Breast epithelium (tissue), 4 donors: Measurements from ENCODE around the gene FLT3LG. TPM values are rescaled to one million over a fixed set of nuclear protein-coding genes. Genes with fewer than 3 reads are reported as not detected.
"Not testable (repeated sequence)": the region's sequence is repeated elsewhere in the genome, so short reads cannot be mapped to it uniquely, and the experiment has no call there.

ENCODE experiments used
- DNase-seq, 2 donors: peaks; one replicate each; pipeline ENCODE4 v3.0.0-alpha.2; 2019; ENCODE audit warnings: low spot score in 2 of 2
- H3K27ac ChIP-seq, 2 donors: fragments of 200-600 bp; sonication (generic) in 1 of 2; one replicate each; pipeline ENCODE4 v1.5.1; 2016 to 2019; ENCODE audit warnings: mild to moderate bottlenecking in 1 of 2
- H3K27me3 ChIP-seq, 2 donors: fragments of 200-600 bp; sonication (generic) in 1 of 2; one replicate each; pipeline versions ENCODE4 v1.5.1 to v1.6.0; 2017 to 2019; ENCODE audit warnings: control low read depth in 1 of 2, mild to moderate bottlenecking in 1 of 2
- H3K36me3 ChIP-seq: fragments of 200-600 bp; one replicate; pipeline ENCODE4 v1.5.1; 2019
- H3K4me1 ChIP-seq, 2 donors: fragments of 200-600 bp; sonication (generic); one replicate each; pipeline ENCODE4 v1.5.1; 2016 to 2019; ENCODE audit warnings: control low read depth in 1 of 2
- H3K4me3 ChIP-seq, 3 donors: fragments of 200-600 bp; sonication (generic); 1 replicate in 2 of 3; 2 replicates in 1 of 3; pipeline ENCODE4 v1.5.1; 2016 to 2019; ENCODE audit warnings: mild to moderate bottlenecking in 3 of 3, moderate library complexity in 2 of 3
- H3K9me3 ChIP-seq, 2 donors: fragments of 200-600 bp; sonication (generic) in 1 of 2; one replicate each; pipeline ENCODE4 v1.5.1; 2016 to 2019; ENCODE audit warnings: control low read depth in 1 of 2
- CTCF ChIP-seq, 3 donors: fragments of 450-650 bp; IDR thresholded peaks; one replicate each; pipeline ENCODE4 v1.5.1; 2016 to 2017; ENCODE audit warnings: antibody characterized with exemption in 3 of 3, mild to moderate bottlenecking in 3 of 3, moderate library complexity in 3 of 3
- POLR2A ChIP-seq: fragments of 450-650 bp; IDR thresholded peaks from one replicate; pipeline ENCODE4 v1.6.1; 2016; ENCODE audit warnings: antibody characterized with exemption, mild to moderate bottlenecking, moderate library complexity
- POLR2AphosphoS5 ChIP-seq, 3 donors: sonication (generic); formaldehyde crosslinking; IDR thresholded peaks; one replicate each; pipeline ENCODE4 v1.6.1; 2017; ENCODE audit warnings: antibody characterized with exemption in 3 of 3
- intact Hi-C: fragments of 100-400 bp; cut with DNase I; formaldehyde crosslinking; loops from one replicate; pipeline ENCODE4 v1.15.1; 2023; ENCODE audit warnings: low total_unique reads
- total RNA-seq, 3 donors: library from RNA; depleted of rRNA; stranded (reverse); fragments of >200 nt; gene quantifications; one replicate each; pipeline ENCODE4 v1.1.0, GENCODE V29; 2016

FLT3LG gene
- total RNA-seq, 3 donors from 2014 or later = 4.3 to 7.0 (median 4.6) TPM

GRCh38 chr19:49469828-49470614 is 4.0 kb upstream of the FLT3LG start:
- intact Hi-C loops = no loop called here
- Histone ChIP-seq H3K36me3 (no peaks in the 10 kb centered on the region), H3K4me1 (no peaks in the 10 kb centered on the region), H3K27ac (no peak overlapping the region), H3K4me3 (no peak overlapping the region), H3K27me3 (no peaks in the 10 kb centered on the region), H3K9me3 (no peaks in the 10 kb centered on the region)
- no peak for TF ChIP-seq CTCF (IDR thresholded peaks at IDR 0.05)
- no peak for TF ChIP-seq POLR2A
- TF ChIP-seq POLR2AphosphoS5 (IDR thresholded peaks at IDR 0.05) = no peak
- no peak for DNase-seq

GRCh38 chr19:49470615-49470978 is 3.4 kb upstream of the FLT3LG start:
- no peak for TF ChIP-seq CTCF (IDR thresholded peaks at IDR 0.05)
- no peak for TF ChIP-seq POLR2A
- no peak for TF ChIP-seq POLR2AphosphoS5 (IDR thresholded peaks at IDR 0.05)
- intact Hi-C loops = no loop called here
- H3K4me1 ChIP-seq = no peaks in the 10 kb centered on the region

GRCh38 chr19:49472936-49473335 is 1.1 kb upstream of the FLT3LG start:
- TF ChIP-seq POLR2AphosphoS5 (IDR thresholded peaks at IDR 0.05) = no peak
- no peak for TF ChIP-seq CTCF (IDR thresholded peaks at IDR 0.05)
- TF ChIP-seq POLR2A = no peak
- no peaks in the 10 kb centered on the region for H3K4me1 ChIP-seq
- no peak overlapping the region for H3K4me3 ChIP-seq
- no peaks in the 10 kb centered on the region for H3K27me3 ChIP-seq
- no peak for DNase-seq
- no peaks in the 10 kb centered on the region for H3K9me3 ChIP-seq
- H3K36me3 ChIP-seq = no peaks in the 10 kb centered on the region
- H3K27ac ChIP-seq = peak overlapping the region in 1 of 2 donors; percentile 26
- intact Hi-C loops = no loop called here

More at GRCh38 chr19:49470615-49470978, 3.4 kb upstream of the FLT3LG start:
- Histone ChIP-seq H3K27me3 (no peaks in the 10 kb centered on the region), H3K9me3 (no peaks in the 10 kb centered on the region), H3K27ac (no peak overlapping the region), H3K4me3 (no peak overlapping the region), H3K36me3 (no peaks in the 10 kb centered on the region)
- no peak for DNase-seq

- H3K36me3 ChIP-seq, H3K9me3 ChIP-seq, DNase-seq, intact Hi-C loops, H3K4me1 ChIP-seq, H3K27me3 ChIP-seq: not testable (repeated sequence)
- Histone ChIP-seq H3K27ac (peak overlapping the region; percentile 79 to 83), H3K4me3 (peak overlapping the region; percentile 77 to 84 (median 82))
These were observed 531 bp upstream of the FLT3LG start for GRCh38 chr19:49473501-49473867.

- no peaks in the 10 kb centered on the region for H3K4me1 ChIP-seq
- H3K36me3 ChIP-seq = no peaks in the 10 kb centered on the region
- DNase-seq = no peak
- H3K27ac ChIP-seq = peak overlapping the region; percentile 79 to 83
- no peak for TF ChIP-seq POLR2AphosphoS5 (IDR thresholded peaks at IDR 0.05)
- no peak for TF ChIP-seq POLR2A
- TF ChIP-seq CTCF (IDR thresholded peaks at IDR 0.05) = no peak
- H3K27me3 ChIP-seq = no peaks in the 10 kb centered on the region
- peak overlapping the region; percentile 77 to 84 (median 82) for H3K4me3 ChIP-seq
- no peaks in the 10 kb centered on the region for H3K9me3 ChIP-seq
- intact Hi-C loops = no loop called here
These were observed 518 bp downstream of the FLT3LG start for GRCh38 chr19:49474542-49474924.
